SH-SY5Y (cell line): ENCODE data around the gene SRGAP3.

Experiments used
- GATA2 ChIP-seq: IDR thresholded peaks from 2 replicates; pipeline ENCODE4 v1.6.1; 2011; ENCODE audit warnings: mild to moderate bottlenecking, low read depth, low read length
- GATA3 ChIP-seq: IDR thresholded peaks from 2 replicates; pipeline ENCODE4 v1.6.1; 2011; ENCODE audit warnings: low read depth, mild to moderate bottlenecking, low read length, moderate library complexity

- TF ChIP-seq GATA2, result no peak
- TF ChIP-seq GATA3, result no peak
These were observed 266.4 kb downstream of the SRGAP3 start for GRCh38 chr3:8983026-8983425.
